K562 (cell line): ENCODE measurements around the gene TBL1XR1. TPM values are rescaled to one million over a fixed set of nuclear protein-coding genes. Genes with fewer than 3 reads are reported as not detected.

Experiments used
- ATAC-seq: fragments of 200-7000 bp; cut with Tn5 transposase; 3 replicates; pipeline ENCODE4 v1.9.1; 2020; ENCODE audit warnings: moderate library complexity
- BruUV-seq: library from RNA; stranded (reverse); fragments of 400-500 nt; replicated peaks from 2 replicates; lab custom pipeline; 2021; lab: Mats Ljungman, UMichigan
- CTCF ChIA-PET: fragments of 300-600 bp; formaldehyde crosslinking; extraction: SDS; loops from one replicate; lab custom pipeline; 2021; ENCODE audit warnings: low intra/inter-chr PET ratio; lab: Yijun Ruan, JAX
- POLR2A ChIA-PET: fragments of 300-600, 350-650 bp; sonication (Branson Sonifier 250); formaldehyde crosslinking; extraction: SDS; loops from one replicate; lab custom pipeline; 2021; ENCODE audit warnings: antibody characterized with exemption, inconsistent platforms; lab: Yijun Ruan, JAX
- DNase-seq, 4 experiments: peaks; one replicate each; pipeline versions ENCODE4 v3.0.0 to v3.0.0-alpha.2; 2011 to 2018; ENCODE audit warnings: low spot score in 3 of 4, mixed read lengths in 3 of 4; ENCODE audit errors: extremely low read depth in 1 of 4
- FAIRE-seq: peaks from 2 replicates; lab custom pipeline; 2011; peaks lifted over from hg19 to GRCh38; lab: Jason Lieb, UNC
- H2AFZ ChIP-seq: 2 replicates; pipeline ENCODE4 v1.6.0; 2011; ENCODE audit warnings: low read depth, low read length, control low read depth, inconsistent platforms
- H3K27ac ChIP-seq: fragments of 200-600 bp; 3 replicates; pipeline ENCODE4 v1.8.0; 2011; ENCODE audit warnings: low read depth, mild to moderate bottlenecking, control low read depth, inconsistent platforms, low read length, moderate library complexity, mixed read lengths; ENCODE audit errors: extremely low read depth
- H3K27me3 ChIP-seq, 2 experiments: fragments of 300-600 bp in 1 of 2; 2 replicates in 1 of 2; 3 replicates in 1 of 2; pipeline versions ENCODE4 v1.6.0 to v1.8.0; 2011; ENCODE audit warnings: inconsistent platforms in 2 of 2, low read length in 2 of 2, mild to moderate bottlenecking in 1 of 2, mixed read lengths in 1 of 2, moderate library complexity in 1 of 2; ENCODE audit not compliant: control insufficient read depth in 2 of 2, insufficient read depth in 2 of 2
- H3K36me3 ChIP-seq: fragments of 300-600 bp; 3 replicates; pipeline ENCODE4 v1.8.0; 2011; ENCODE audit warnings: mild to moderate bottlenecking, low read length, inconsistent platforms; ENCODE audit not compliant: control insufficient read depth, insufficient read depth
- H3K4me1 ChIP-seq, 2 experiments: fragments of 200-600 bp in 1 of 2; replicated peaks in 1 of 2; 2 replicates in 1 of 2; 3 replicates in 1 of 2; pipeline versions ENCODE4 v1.5.1 to v1.8.0; 2011; ENCODE audit warnings: inconsistent platforms in 2 of 2, low read length in 2 of 2, mild to moderate bottlenecking in 1 of 2, mixed read lengths in 1 of 2, moderate library complexity in 1 of 2; ENCODE audit not compliant: control insufficient read depth in 2 of 2, insufficient read depth in 2 of 2
- H3K4me2 ChIP-seq: 2 replicates; pipeline ENCODE4 v1.6.1; 2011; ENCODE audit warnings: low read length, control low read depth, inconsistent platforms, mixed read lengths; ENCODE audit not compliant: insufficient read depth
- H3K4me3 ChIP-seq: fragments of 200-600 bp; sonication (generic), shearing (Covaris generic); 2 replicates; pipeline ENCODE4 v1.5.1; 2016; ENCODE audit warnings: control low read depth, inconsistent platforms
- H3K79me2 ChIP-seq: fragments of 200-600 bp; 3 replicates; pipeline ENCODE4 v1.8.0; 2011; ENCODE audit warnings: low read length, inconsistent platforms; ENCODE audit not compliant: control insufficient read depth, insufficient read depth
- H3K9ac ChIP-seq, 2 experiments: 2 replicates each; pipeline versions ENCODE4 v1.6.0 to v1.6.1; 2011; ENCODE audit warnings: low read depth in 2 of 2, low read length in 2 of 2, control low read depth in 1 of 2, inconsistent platforms in 1 of 2, mild to moderate bottlenecking in 1 of 2, mixed read lengths in 1 of 2; ENCODE audit not compliant: insufficient read depth in 1 of 2
- H3K9me1 ChIP-seq: one replicate; pipeline ENCODE4 v1.6.0; 2011; ENCODE audit warnings: inconsistent platforms, mild to moderate bottlenecking, low read length, moderate library complexity; ENCODE audit not compliant: control insufficient read depth, insufficient read depth
- H3K9me3 ChIP-seq: replicated peaks from 2 replicates; pipeline ENCODE4 v1.5.1; 2011; ENCODE audit warnings: low read depth, low read length, inconsistent platforms; ENCODE audit not compliant: control insufficient read depth, insufficient read depth
- H4K20me1 ChIP-seq: replicated peaks from 2 replicates; pipeline ENCODE4 v1.6.1; 2011; ENCODE audit warnings: low read length, inconsistent platforms, mixed read lengths; ENCODE audit not compliant: control insufficient read depth, insufficient read depth
- ARID3B ChIP-seq: fragments of 250-450 bp; sonication (Bioruptor Pico); IDR thresholded peaks from 2 replicates; pipeline ENCODE4 v1.4.0; 2020; ENCODE audit warnings: borderline replicate concordance
- BCOR ChIP-seq: fragments of 450-650 bp; IDR thresholded peaks from 2 replicates; pipeline ENCODE4 v1.6.1; 2016
- E2F4 ChIP-seq: sonication (generic); formaldehyde crosslinking; IDR thresholded peaks from 2 replicates; pipeline ENCODE4 v1.8.0; 2022; ENCODE audit warnings: mild to moderate bottlenecking, low read depth, missing genetic modification reagents
- ELF1 ChIP-seq: fragments of 200-800 bp; sonication (Bioruptor generic); IDR thresholded peaks from 2 replicates; pipeline ENCODE4 v1.6.1; 2016; ENCODE audit warnings: missing genetic modification characterization, missing compliant biosample characterization
- GATAD2A ChIP-seq: fragments of 450-650 bp; IDR thresholded peaks from 2 replicates; pipeline ENCODE4 v1.6.1; 2017
- HDGF ChIP-seq: fragments of 450-650 bp; IDR thresholded peaks from 2 replicates; pipeline ENCODE4 v1.6.1; 2016
- HNRNPH1 ChIP-seq: fragments of 200-400 bp; formaldehyde crosslinking; optimal IDR thresholded peaks from 2 replicates; pipeline ENCODE3; 2017; ENCODE audit warnings: low read depth, mild to moderate bottlenecking, low read length, moderate library complexity
- KDM4B ChIP-seq, 2 experiments: fragments of 450-650 bp in 1 of 2; sonication (generic) in 1 of 2; IDR thresholded peaks; 2 replicates each; pipeline ENCODE4 v1.6.1; 2016 to 2017; ENCODE audit warnings: borderline replicate concordance in 2 of 2, antibody characterized with exemption in 1 of 2, low read depth in 1 of 2, mild to moderate bottlenecking in 1 of 2
- MAFK ChIP-seq: IDR thresholded peaks from 2 replicates; pipeline ENCODE4 v1.6.1; 2011; ENCODE audit warnings: low read length, improper control_type of control experiment
- MCM3 ChIP-seq: fragments of 450-650 bp; IDR thresholded peaks from 2 replicates; pipeline ENCODE4 v1.6.1; 2016
- NCOA6 ChIP-seq: fragments of 450-650 bp; IDR thresholded peaks from 2 replicates; pipeline ENCODE4 v1.6.1; 2017; ENCODE audit warnings: mild to moderate bottlenecking
- OTX1 ChIP-seq: fragments of 450-650 bp; formaldehyde crosslinking; IDR thresholded peaks from 2 replicates; pipeline ENCODE4 v1.4.0; 2022; ENCODE audit warnings: mild to moderate bottlenecking
- SETDB1 ChIP-seq: IDR thresholded peaks from one replicate; pipeline ENCODE4 v1.6.1; 2012; ENCODE audit warnings: low read length, control low read depth, inconsistent platforms
- SMARCE1 ChIP-seq: fragments of 450-650 bp; IDR thresholded peaks from 2 replicates; pipeline ENCODE4 v1.7.1; 2016; ENCODE audit warnings: mild to moderate bottlenecking
- SRSF9 ChIP-seq: fragments of 200-400 bp; formaldehyde crosslinking; IDR thresholded peaks from 2 replicates; pipeline ENCODE4 v1.6.1; 2017; ENCODE audit warnings: low read depth, low read length, borderline replicate concordance
- TAF9B ChIP-seq: fragments of 450-650 bp; IDR thresholded peaks from 2 replicates; pipeline ENCODE4 v1.6.1; 2018; ENCODE audit warnings: mild to moderate bottlenecking; ENCODE audit not compliant: partially characterized antibody
- U2AF1 ChIP-seq: fragments of 200-400 bp; formaldehyde crosslinking; optimal IDR thresholded peaks from 2 replicates; pipeline ENCODE3; 2017; ENCODE audit warnings: mild to moderate bottlenecking, low read depth, low read length, moderate library complexity
- ZBTB17 ChIP-seq: fragments of 450-650 bp; formaldehyde crosslinking; IDR thresholded peaks from 2 replicates; pipeline ENCODE4 v1.4.0; 2020; ENCODE audit warnings: mild to moderate bottlenecking
- ZNF134 ChIP-seq: fragments of 250-450 bp; sonication (Bioruptor Pico); conservative IDR thresholded peaks from 2 replicates; pipeline ENCODE4 v1.4.0; 2020
- ZNF217 ChIP-seq: sonication (generic); formaldehyde crosslinking; IDR thresholded peaks from 2 replicates; pipeline ENCODE4 v1.8.0; 2022; ENCODE audit warnings: mild to moderate bottlenecking, missing genetic modification reagents
- ZNF316 ChIP-seq: fragments of 450-650 bp; IDR thresholded peaks from 2 replicates; pipeline ENCODE4 v1.6.1; 2016
- ZNF511 ChIP-seq: sonication (generic); formaldehyde crosslinking; IDR thresholded peaks from 2 replicates; pipeline ENCODE4 v1.8.0; 2022; ENCODE audit warnings: mild to moderate bottlenecking, missing genetic modification reagents
- ZNF696 ChIP-seq: fragments of 250-450 bp; sonication (Bioruptor Pico); conservative IDR thresholded peaks from 2 replicates; pipeline ENCODE4 v1.4.0; 2020; ENCODE audit warnings: mild to moderate bottlenecking, moderate library complexity
- ZNF766 ChIP-seq: fragments of 200-800 bp; sonication (Bioruptor generic); conservative IDR thresholded peaks from 2 replicates; pipeline ENCODE4 v1.6.1; 2016; ENCODE audit warnings: missing genetic modification characterization, missing compliant biosample characterization
- WGBS: fragments of 100-300 bp; shearing (Covaris generic); methylation state at CpG from one replicate; pipeline ENCODE4 v1.1.6; 2016; ENCODE audit warnings: low coverage, mixed read lengths; ENCODE audit not compliant: insufficient coverage; ENCODE audit errors: missing lambda C conversion rate; 5-methylcytosine and 5-hydroxymethylcytosine counted together
- in situ Hi-C: fragments of 300-500 bp; cut with MboI; formaldehyde crosslinking; loops from 4 replicates; pipeline ENCODE4 v1.15.0; 2018; ENCODE audit warnings: inconsistent platforms, mixed read lengths
- intact Hi-C: fragments of 100-400 bp; cut with micrococcal nuclease; formaldehyde crosslinking; loops from 2 replicates; pipeline ENCODE4 v1.14.2; 2022
- polyA plus RNA-seq, 8 experiments: library from polyadenylated mRNA; depleted of rRNA in 4 of 8; stranded (reverse) in 5 of 8; unstranded in 3 of 8; fragments of >200 nt; fragmentation: Nextera tagmentation in 2 of 8; fragmentation: Illumina TruSeq in 1 of 8; extraction: Ambion mirVana in 2 of 8; extraction: Trizol in 1 of 8; gene quantifications; 2 replicates each; pipeline versions ENCODE4 v1.2.1 to v1.2.3, GENCODE V29; 2011 to 2014; ENCODE audit warnings: inconsistent platforms in 1 of 8, missing spikeins in 1 of 8
- total RNA-seq, 7 experiments: library from RNA; depleted of rRNA in 6 of 7; stranded (reverse); fragments of >200 nt in 6 of 7; fragmentation: Illumina TruSeq in 2 of 7; extraction: Trizol in 2 of 7; gene quantifications; 2 replicates each; pipeline versions ENCODE4 v1.2.1 to v1.2.3, GENCODE V29; 2011 to 2021; ENCODE audit warnings: low replicate concordance in 1 of 7

The TBL1XR1 gene
- total and polyA plus RNA-seq, 9 of the 15 experiments (the other 6 are each of a cell fraction or from before 2014, with no cell fraction given): 19.6 to 171 (median 83.3) TPM

- ATAC-seq (peak; percentile 50), FAIRE-seq (peak; percentile 71), DNase-seq (no peak)
- ChIA-PET POLR2A (interaction anchor here (1.2 to 1.5 kb wide), 2 partner anchors 9 to 12 kb away, joined by 4 to 5 read pairs; no protein-coding TSS in a partner anchor), CTCF (no interaction called here)
- BruUV-seq: no TSS peak
- in situ Hi-C loops (no loop called here), intact Hi-C loops (no loop called here)
- H3K27me3 ChIP-seq: no peaks in the 10 kb centered on the region
- H3K9me3 ChIP-seq: no peaks in the 10 kb centered on the region
- H2AFZ ChIP-seq: no peak overlapping the region
- no peak overlapping the region for H3K4me3 ChIP-seq
- H3K9me1 ChIP-seq: no peaks in the 10 kb centered on the region
- no peak overlapping the region for H3K9ac ChIP-seq
- peaks cover 3 to 5% of the 10 kb centered on the region in 2 experiments; a peak in 3 of 5 replicates for H3K4me1 ChIP-seq
- no peak overlapping the region for H3K4me2 ChIP-seq
- H3K36me3 ChIP-seq: peaks cover 73% of the 10 kb centered on the region
- no peaks in the 10 kb centered on the region for H4K20me1 ChIP-seq
- no peaks in the 10 kb centered on the region for H3K79me2 ChIP-seq
- H3K27ac ChIP-seq: no peak overlapping the region
- WGBS: 73% methylated on average over 4 of the region's 4 CpGs
- TF ChIP-seq MCM3 (no peak), MAFK (peak; percentile 59; the same call in 1 of the 2 replicates), ZNF696 (no peak), E2F4 (CRISPR knock-in tag) (no peak), SMARCE1 (no peak), ELF1 (tag) (no peak), ZNF134 (CRISPR knock-in tag) (no peak), HDGF (no peak), ZBTB17 (CRISPR knock-in tag) (no peak), KDM4B (IDR thresholded peaks at IDR 0.05; ENCODE audit: borderline replicate concordance in 2 of 2, low read depth in 1 of 2) (no peak), SRSF9 (no peak), TAF9B (no peak), HNRNPH1 (no peak), OTX1 (CRISPR knock-in tag) (no peak), BCOR (no peak), U2AF1 (no peak), ARID3B (no peak), ZNF511 (CRISPR knock-in tag) (no peak), ZNF766 (CRISPR knock-in tag) (no peak), ZNF316 (peak; percentile 79), NCOA6 (no peak), GATAD2A (no peak), ZNF217 (no peak), SETDB1 (no peak)
These were observed 157.6 kb downstream of the TBL1XR1 start for GRCh38 chr3:177039490-177040274.
